Astrocyte (in vitro differentiated cells and primary cell): Measurements from ENCODE around the gene SCN2B. TPM values are rescaled to one million over a fixed set of nuclear protein-coding genes. Genes with fewer than 3 reads are reported as not detected.

Source experiments
- DNase-seq: peaks from one replicate; pipeline ENCODE4 v3.0.0-alpha.2; 2010; ENCODE audit warnings: low read depth
- FAIRE-seq: peaks from 2 replicates; lab custom pipeline; 2011; peaks lifted over from hg19 to GRCh38; lab: Jason Lieb, UNC
- H2AFZ ChIP-seq: 2 replicates; pipeline ENCODE4 v1.6.0; 2012; ENCODE audit warnings: low read depth, low read length, inconsistent platforms
- H3K27ac ChIP-seq: 2 replicates; pipeline ENCODE4 v1.5.1; 2011; ENCODE audit warnings: low read depth, low read length, inconsistent platforms
- H3K27me3 ChIP-seq: 2 replicates; pipeline ENCODE4 v1.6.0; 2011; ENCODE audit warnings: low read length, inconsistent platforms; ENCODE audit not compliant: insufficient read depth
- H3K36me3 ChIP-seq: 2 replicates; pipeline ENCODE4 v1.5.1; 2011; ENCODE audit warnings: low read length, inconsistent platforms; ENCODE audit not compliant: insufficient read depth
- H3K4me1 ChIP-seq: 2 replicates; pipeline ENCODE4 v1.5.1; 2011; ENCODE audit warnings: low read length, inconsistent platforms; ENCODE audit not compliant: insufficient read depth
- H3K4me2 ChIP-seq: 2 replicates; pipeline ENCODE4 v1.6.0; 2012; ENCODE audit warnings: low read length, inconsistent platforms
- H3K4me3 ChIP-seq: 2 replicates; pipeline ENCODE4 v1.5.1; 2011; ENCODE audit warnings: low read depth, mild to moderate bottlenecking, low read length, inconsistent platforms; ENCODE audit not compliant: insufficient read depth
- H3K79me2 ChIP-seq: 2 replicates; pipeline ENCODE4 v1.6.0; 2012; ENCODE audit warnings: mild to moderate bottlenecking, low read length, inconsistent platforms; ENCODE audit not compliant: insufficient read depth
- H3K9ac ChIP-seq: 2 replicates; pipeline ENCODE4 v1.6.0; 2012; ENCODE audit warnings: mild to moderate bottlenecking, low read length, inconsistent platforms
- H3K9me3 ChIP-seq: 2 replicates; pipeline ENCODE4 v1.5.1; 2012; ENCODE audit warnings: low read depth, mild to moderate bottlenecking, low read length, inconsistent platforms; ENCODE audit not compliant: insufficient read depth
- H4K20me1 ChIP-seq: 2 replicates; pipeline ENCODE4 v1.6.0; 2012; ENCODE audit warnings: low read length, inconsistent platforms; ENCODE audit not compliant: insufficient read depth
- H3K27ac Mint-ChIP-seq: one replicate; pipeline ENCODE4 v1.8.0; 2021; ENCODE audit warnings: mild to moderate bottlenecking, mixed read lengths; ENCODE audit not compliant: unreplicated experiment
- H3K27me3 Mint-ChIP-seq: one replicate; pipeline ENCODE4 v1.8.0; 2021; ENCODE audit warnings: low read depth, mixed read lengths; ENCODE audit not compliant: unreplicated experiment
- H3K36me3 Mint-ChIP-seq: one replicate; pipeline ENCODE4 v1.8.0; 2021; ENCODE audit warnings: low read depth, mixed read lengths; ENCODE audit not compliant: unreplicated experiment
- H3K4me1 Mint-ChIP-seq: one replicate; pipeline ENCODE4 v1.8.0; 2021; ENCODE audit warnings: low read depth, mixed read lengths; ENCODE audit not compliant: unreplicated experiment
- H3K4me3 Mint-ChIP-seq: one replicate; pipeline ENCODE4 v1.8.0; 2021; ENCODE audit warnings: mild to moderate bottlenecking, moderate library complexity, mixed read lengths; ENCODE audit not compliant: unreplicated experiment
- H3K9me3 Mint-ChIP-seq: one replicate; pipeline ENCODE4 v1.8.0; 2021; ENCODE audit warnings: mild to moderate bottlenecking, mixed read lengths; ENCODE audit not compliant: unreplicated experiment
- CTCF ChIP-seq: IDR thresholded peaks from 2 replicates; pipeline ENCODE4 v1.5.1; 2011; ENCODE audit warnings: low read depth, mild to moderate bottlenecking, inconsistent platforms, low read length, moderate library complexity; ENCODE audit not compliant: insufficient read depth
- EZH2 ChIP-seq: IDR thresholded peaks from 2 replicates; pipeline ENCODE4 v1.6.1; 2012; ENCODE audit warnings: mild to moderate bottlenecking, low read length, inconsistent platforms; ENCODE audit not compliant: insufficient read depth
- total RNA-seq: library from RNA; stranded (reverse); gene quantifications from 2 replicates; pipeline ENCODE4 v1.2.1, GENCODE V29; 2021

SCN2B gene
- total RNA-seq, 1 donor from 2014 or later: 0.18 TPM

- Histone ChIP-seq H3K4me2 (no peak overlapping the region), H3K79me2 (no peaks in the 10 kb centered on the region), H3K9me3 (no peaks in the 10 kb centered on the region), H4K20me1 (no peaks in the 10 kb centered on the region), H3K27ac (no peak overlapping the region), H2AFZ (no peak overlapping the region), H3K36me3 (no peaks in the 10 kb centered on the region), H3K4me3 (no peak overlapping the region), H3K9ac (no peak overlapping the region), H3K27me3 (peaks cover 41% of the 10 kb centered on the region), H3K4me1 (no peaks in the 10 kb centered on the region)
- peaks cover 19% of the 10 kb centered on the region for H3K27me3 Mint-ChIP-seq
- H3K27ac Mint-ChIP-seq: no peak overlapping the region
- no peaks in the 10 kb centered on the region for H3K9me3 Mint-ChIP-seq
- no peak overlapping the region for H3K4me3 Mint-ChIP-seq
- peaks cover 3% of the 10 kb centered on the region for H3K4me1 Mint-ChIP-seq
- peak; percentile 12 for DNase-seq
- no peaks in the 10 kb centered on the region for H3K36me3 Mint-ChIP-seq
- TF ChIP-seq CTCF (no peak), EZH2 (no peak)
- no peak for FAIRE-seq
Measured at GRCh38 chr11:118211006-118211405, 34.6 kb upstream of the SCN2B start.

GRCh38 chr11:118210323-118210722 lies 33.9 kb upstream of the SCN2B start:
- H3K4me3 Mint-ChIP-seq: no peak overlapping the region
- Histone ChIP-seq H3K36me3 (no peaks in the 10 kb centered on the region), H3K4me1 (no peaks in the 10 kb centered on the region), H3K4me3 (no peak overlapping the region), H3K27ac (no peak overlapping the region), H2AFZ (no peak overlapping the region), H4K20me1 (no peaks in the 10 kb centered on the region), H3K27me3 (peaks cover 48% of the 10 kb centered on the region), H3K4me2 (no peak overlapping the region), H3K9me3 (no peaks in the 10 kb centered on the region), H3K79me2 (no peaks in the 10 kb centered on the region), H3K9ac (no peak overlapping the region)
- no peak for FAIRE-seq
- no peaks in the 10 kb centered on the region for H3K36me3 Mint-ChIP-seq
- H3K9me3 Mint-ChIP-seq: peaks cover 2% of the 10 kb centered on the region
- TF ChIP-seq EZH2 (no peak), CTCF (no peak)
- DNase-seq: no peak
- H3K27ac Mint-ChIP-seq: no peak overlapping the region
- H3K4me1 Mint-ChIP-seq: peaks cover 3% of the 10 kb centered on the region
- peaks cover 23% of the 10 kb centered on the region for H3K27me3 Mint-ChIP-seq

- Histone ChIP-seq H3K4me1 (no peaks in the 10 kb centered on the region), H4K20me1 (no peaks in the 10 kb centered on the region), H3K36me3 (no peaks in the 10 kb centered on the region), H2AFZ (no peak overlapping the region), H3K9me3 (no peaks in the 10 kb centered on the region), H3K27me3 (peaks cover 38% of the 10 kb centered on the region), H3K9ac (no peak overlapping the region), H3K27ac (no peak overlapping the region), H3K79me2 (no peaks in the 10 kb centered on the region), H3K4me2 (no peak overlapping the region), H3K4me3 (no peak overlapping the region)
- no peak for TF ChIP-seq CTCF
- no peak for TF ChIP-seq EZH2
- H3K27ac Mint-ChIP-seq: no peak overlapping the region
- H3K4me1 Mint-ChIP-seq: peaks cover 3% of the 10 kb centered on the region
- no peak for FAIRE-seq
- peaks cover 2% of the 10 kb centered on the region for H3K9me3 Mint-ChIP-seq
- peaks cover 20% of the 10 kb centered on the region for H3K27me3 Mint-ChIP-seq
- DNase-seq: no peak
- H3K4me3 Mint-ChIP-seq: no peak overlapping the region
- H3K36me3 Mint-ChIP-seq: no peaks in the 10 kb centered on the region
Measured at GRCh38 chr11:118209033-118209432, 32.6 kb upstream of the SCN2B start.
